HL-60 (cell line): ENCODE results near the gene NUBP2.

Experiments
- CTCF ChIP-seq: IDR thresholded peaks from one replicate; pipeline ENCODE4 v1.5.1; 2011; ENCODE audit warnings: low read length, control low read depth, inconsistent platforms; ENCODE audit not compliant: insufficient read depth
- GABPA ChIP-seq: IDR thresholded peaks from 2 replicates; pipeline ENCODE4 v1.6.1; 2012; ENCODE audit warnings: low read depth
- POLR2AphosphoS5 ChIP-seq: IDR thresholded peaks from 2 replicates; pipeline ENCODE4 v1.6.1; 2012; ENCODE audit warnings: low read depth
- REST ChIP-seq: IDR thresholded peaks from 2 replicates; pipeline ENCODE4 v1.6.1; 2012; ENCODE audit warnings: low read depth; ENCODE audit not compliant: insufficient replicate concordance
- SPI1 ChIP-seq: IDR thresholded peaks from 2 replicates; pipeline ENCODE4 v1.6.1; 2012; ENCODE audit warnings: low read depth, mild to moderate bottlenecking, borderline replicate concordance

- TF ChIP-seq CTCF (no peak), POLR2AphosphoS5 (no peak), REST (no peak), GABPA (no peak), SPI1 (no peak)
Observed at GRCh38 chr16:1834096-1834495, 51.3 kb downstream of the NUBP2 start.
